Effector memory CD4-positive, alpha-beta T cell (primary cell): ENCODE data around the gene LRCH1.

ENCODE experiments used
- DNase-seq, 3 donors: peaks; one replicate each; pipeline ENCODE4 v3.0.0-alpha.2; 2020
- H3K27ac ChIP-seq: 2 replicates; pipeline ENCODE4 v1.7.0; 2013; ENCODE audit warnings: mild to moderate bottlenecking, low read length, moderate library complexity; ENCODE audit not compliant: insufficient read depth, poor library complexity, severe bottlenecking
- H3K27me3 ChIP-seq: replicated peaks from 2 replicates; pipeline ENCODE4 v1.7.0; 2013; ENCODE audit warnings: mild to moderate bottlenecking, low read length; ENCODE audit not compliant: insufficient read depth, control insufficient read depth, poor library complexity, severe bottlenecking
- H3K36me3 ChIP-seq: 2 replicates; pipeline ENCODE4 v1.7.0; 2013; ENCODE audit warnings: mild to moderate bottlenecking, low read length, moderate library complexity; ENCODE audit not compliant: control insufficient read depth, insufficient read depth
- H3K4me1 ChIP-seq: 2 replicates; pipeline ENCODE4 v1.7.0; 2013; ENCODE audit warnings: low read length, mild to moderate bottlenecking; ENCODE audit not compliant: control insufficient read depth, insufficient read depth, poor library complexity, severe bottlenecking
- H3K4me3 ChIP-seq: 2 replicates; pipeline ENCODE4 v1.7.0; 2013; ENCODE audit warnings: low read length, low read depth, mild to moderate bottlenecking; ENCODE audit not compliant: insufficient read depth, poor library complexity, severe bottlenecking
- H3K9me3 ChIP-seq: 2 replicates; pipeline ENCODE4 v1.7.0; 2013; ENCODE audit warnings: mild to moderate bottlenecking, low read length, moderate library complexity; ENCODE audit not compliant: control insufficient read depth

LRCH1 gene

GRCh38 chr13:46531953-46532352, 21.0 kb upstream of the LRCH1 start:
- no peaks in the 10 kb centered on the region for H3K27me3 ChIP-seq
- no peaks in the 10 kb centered on the region for H3K9me3 ChIP-seq
- H3K36me3 ChIP-seq = no peaks in the 10 kb centered on the region
- H3K27ac ChIP-seq = no peak overlapping the region
- H3K4me1 ChIP-seq = no peaks in the 10 kb centered on the region
- H3K4me3 ChIP-seq = no peak overlapping the region
- no peak for DNase-seq

- no peaks in the 10 kb centered on the region for H3K9me3 ChIP-seq
- DNase-seq = no peak
- H3K4me1 ChIP-seq = no peaks in the 10 kb centered on the region
- H3K27ac ChIP-seq = no peak overlapping the region
- H3K36me3 ChIP-seq = no peaks in the 10 kb centered on the region
- H3K4me3 ChIP-seq = no peak overlapping the region
- H3K27me3 ChIP-seq = no peaks in the 10 kb centered on the region
Observed at GRCh38 chr13:46535002-46535401, 18.0 kb upstream of the LRCH1 start.

GRCh38 chr13:46535825-46536224, 17.1 kb upstream of the LRCH1 start:
- H3K27me3 ChIP-seq = no peaks in the 10 kb centered on the region
- no peaks in the 10 kb centered on the region for H3K4me1 ChIP-seq
- H3K36me3 ChIP-seq = no peaks in the 10 kb centered on the region
- H3K9me3 ChIP-seq = no peaks in the 10 kb centered on the region
- no peak overlapping the region for H3K27ac ChIP-seq
- DNase-seq = no peak
- no peak overlapping the region for H3K4me3 ChIP-seq

DNA sequence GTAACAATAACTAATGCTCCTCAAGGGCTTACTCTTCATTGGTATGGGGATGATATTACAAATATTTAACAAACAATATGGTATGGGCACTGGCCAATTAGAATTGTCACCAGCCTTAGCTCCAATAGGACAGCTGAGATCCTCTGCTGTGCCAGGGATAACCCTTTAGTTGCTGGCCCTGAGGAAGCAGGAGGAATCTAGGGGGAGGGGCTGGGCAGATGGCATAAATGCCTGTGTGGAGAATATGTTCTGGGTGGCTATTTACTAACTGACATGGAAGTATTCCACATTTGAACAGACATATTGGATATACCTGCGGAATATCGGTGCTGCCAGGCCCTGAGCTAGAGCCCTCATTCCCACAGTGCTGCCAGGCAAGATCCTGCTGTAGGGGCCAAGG, 16.6 kb upstream of the LRCH1 start:
- Histone ChIP-seq H3K27me3 (no peaks in the 10 kb centered on the region), H3K4me1 (no peaks in the 10 kb centered on the region), H3K27ac (no peak overlapping the region), H3K4me3 (no peak overlapping the region), H3K9me3 (no peaks in the 10 kb centered on the region), H3K36me3 (no peaks in the 10 kb centered on the region)
- DNase-seq = no peak

GRCh38 chr13:46539231-46539630, 13.7 kb upstream of the LRCH1 start:
- Histone ChIP-seq H3K4me1 (no peaks in the 10 kb centered on the region), H3K27ac (no peak overlapping the region)
- DNase-seq = no peak

GRCh38 chr13:46541210-46541609, 11.8 kb upstream of the LRCH1 start:
- Histone ChIP-seq H3K4me1 (no peaks in the 10 kb centered on the region), H3K27me3 (no peaks in the 10 kb centered on the region), H3K4me3 (no peak overlapping the region), H3K36me3 (no peaks in the 10 kb centered on the region), H3K9me3 (no peaks in the 10 kb centered on the region), H3K27ac (no peak overlapping the region)
- DNase-seq = no peak

More at GRCh38 chr13:46539231-46539630, 13.7 kb upstream of the LRCH1 start:
- Histone ChIP-seq H3K4me3 (no peak overlapping the region), H3K36me3 (no peaks in the 10 kb centered on the region), H3K9me3 (no peaks in the 10 kb centered on the region), H3K27me3 (no peaks in the 10 kb centered on the region)

- no peaks in the 10 kb centered on the region for H3K4me1 ChIP-seq
- DNase-seq = no peak
- no peak overlapping the region for H3K27ac ChIP-seq
- no peak overlapping the region for H3K4me3 ChIP-seq
- H3K27me3 ChIP-seq = no peaks in the 10 kb centered on the region
- no peaks in the 10 kb centered on the region for H3K36me3 ChIP-seq
- no peaks in the 10 kb centered on the region for H3K9me3 ChIP-seq
Observed at GRCh38 chr13:46542833-46543232, 10.1 kb upstream of the LRCH1 start.

DNA sequence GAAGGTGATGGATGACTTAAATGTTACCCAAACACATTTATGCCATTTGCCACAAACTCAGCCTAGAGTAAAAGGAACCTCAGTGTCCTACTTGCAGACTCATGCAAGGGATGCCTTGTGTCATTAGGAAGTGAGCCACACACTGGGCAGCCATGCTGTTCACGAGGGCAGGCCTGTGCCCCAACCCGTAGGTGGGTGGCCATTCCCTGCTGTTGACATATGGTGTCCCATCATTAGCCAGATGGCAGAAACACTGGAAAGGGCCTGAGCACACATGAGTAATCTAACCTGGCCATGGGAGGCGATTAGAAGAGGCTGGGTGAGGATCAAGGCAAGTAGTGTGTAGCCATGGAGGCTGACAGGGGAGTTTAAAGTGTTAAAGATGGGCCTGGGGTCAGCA, 9.7 kb upstream of the LRCH1 start:
- Histone ChIP-seq H3K4me1 (no peaks in the 10 kb centered on the region), H3K9me3 (no peaks in the 10 kb centered on the region), H3K36me3 (no peaks in the 10 kb centered on the region), H3K27me3 (no peaks in the 10 kb centered on the region), H3K27ac (no peak overlapping the region), H3K4me3 (no peak overlapping the region)
- DNase-seq = no peak

- no peaks in the 10 kb centered on the region for H3K4me1 ChIP-seq
- DNase-seq = no peak
- H3K27ac ChIP-seq = no peak overlapping the region
- H3K4me3 ChIP-seq = no peak overlapping the region
- no peaks in the 10 kb centered on the region for H3K27me3 ChIP-seq
- H3K9me3 ChIP-seq = no peaks in the 10 kb centered on the region
- H3K36me3 ChIP-seq = no peaks in the 10 kb centered on the region
Observed at GRCh38 chr13:46544208-46544607, 8.8 kb upstream of the LRCH1 start.

DNA sequence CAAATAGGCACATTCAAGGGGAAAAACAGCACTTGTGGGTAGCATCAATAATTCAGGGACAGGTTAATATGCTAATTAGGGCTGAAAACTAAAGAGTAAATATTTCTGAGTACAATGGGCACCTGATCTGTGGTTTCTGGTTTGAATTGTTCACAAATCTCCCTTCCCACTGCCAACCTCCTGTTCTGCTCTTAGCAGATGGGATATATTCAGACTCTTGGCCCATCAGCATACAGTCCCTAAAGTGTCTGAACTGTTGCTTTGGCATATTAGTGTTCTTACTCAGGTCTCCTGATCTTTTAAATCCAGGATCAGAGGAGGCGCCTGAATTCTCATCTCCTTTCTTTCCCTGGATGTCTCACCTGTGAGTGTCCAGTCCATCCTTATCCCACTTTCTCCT, 8.2 kb upstream of the LRCH1 start:
- H3K4me3 ChIP-seq = no peak overlapping the region
- no peaks in the 10 kb centered on the region for H3K27me3 ChIP-seq
- DNase-seq = no peak
- H3K4me1 ChIP-seq = no peaks in the 10 kb centered on the region
- H3K36me3 ChIP-seq = no peaks in the 10 kb centered on the region
- H3K27ac ChIP-seq = no peak overlapping the region
- no peaks in the 10 kb centered on the region for H3K9me3 ChIP-seq
